Pancreas (tissue), 10 donors: ENCODE data around the gene GSTK1. TPM values are rescaled to one million over a fixed set of nuclear protein-coding genes. Genes with fewer than 3 reads are reported as not detected.
"Not testable (repeated sequence)": the region's sequence is repeated elsewhere in the genome, so short reads cannot be mapped to it uniquely, and the experiment has no call there.

Experiments used
- ATAC-seq, 4 donors: fragments of 200-7000 bp; cut with Tn5 transposase; one replicate each; pipeline versions ENCODE4 v1.8.0 to v1.9.1; 2020; ENCODE audit warnings: mild to moderate bottlenecking in 4 of 4, moderate library complexity in 4 of 4
- DNase-seq, 6 donors: peaks; one replicate each; pipeline ENCODE4 v3.0.0-alpha.2; 2020
- FAIRE-seq: peaks from 2 replicates; lab custom pipeline; 2012; peaks lifted over from hg19 to GRCh38; lab: Jason Lieb, UNC
- H3K27ac ChIP-seq, 4 donors: fragments of 200-600 bp; sonication (generic); 1 replicate in 3 of 4; 2 replicates in 1 of 4; pipeline versions ENCODE4 v1.5.0 to v1.8.0; 2020
- H3K27me3 ChIP-seq, 4 donors: fragments of 200-600 bp; one replicate each; pipeline ENCODE4 v1.8.0; 2021
- H3K36me3 ChIP-seq, 3 donors: fragments of 200-600 bp; sonication (generic) in 1 of 3; one replicate each; pipeline versions ENCODE4 v1.5.0 to v1.8.0; 2020 to 2021
- H3K4me1 ChIP-seq, 3 donors: fragments of 200-600 bp; one replicate each; pipeline ENCODE4 v1.8.0; 2021
- H3K4me3 ChIP-seq, 4 donors: fragments of 200-600 bp; sonication (generic) in 2 of 4; one replicate each; pipeline versions ENCODE4 v1.5.0 to v1.8.0; 2020 to 2021
- H3K9me3 ChIP-seq, 4 donors: fragments of 200-600 bp; one replicate each; pipeline ENCODE4 v1.8.0; 2021
- WGBS, 2 donors: extraction: QIAGEN DNeasy Blood & Tissue Kit; methylation state at CpG; one replicate each; pipeline ENCODE4 v1.1.7; 2013; 5-methylcytosine and 5-hydroxymethylcytosine counted together
- intact Hi-C, 3 donors: fragments of 100-400 bp; cut with DNase I; formaldehyde crosslinking; loops; one replicate each; pipeline versions ENCODE4 v1.11.1 to v1.14.2; 2022
- polyA plus RNA-seq, 2 donors: library from polyadenylated mRNA; stranded (reverse); fragments of 200-250 nt; gene quantifications; one replicate each; pipeline ENCODE4 v1.2.3, GENCODE V29; 2013
- total RNA-seq, 6 donors: library from RNA; stranded (reverse); fragmentation: NEBNext Ultra II Directional in 4 of 6; extraction: Animal tissue kit (Norgen Biotek cat#: 25700) in 4 of 6; gene quantifications; one replicate each; pipeline versions ENCODE4 v1.2.1 to v1.2.4, GENCODE V29; 2021 to 2023
- TF ChIP-seq, protein P1 (sequence below), 4 donors: fragments of 200-600 bp; sonication (generic) in 3 of 4; IDR thresholded peaks; one replicate each; pipeline versions ENCODE4 v1.5.0 to v1.8.0; 2021; ENCODE audit warnings: antibody characterized with exemption in 4 of 4
- donor health status: healthy with polysubstance abuse.
- donor health status: DM: no; HTN: no; CAD: no; lungs with moderate emphysema.
- donor health status: DM: no; HTN: no; CAD: no.
- donor health status: control.
- donor health status: control.
- donor health status: Bipolar disorder and iron deficiency.
- donor health status: DM: yes; HTN: yes; CAD: no.
- donor health status: DM: no; HTN: no; CAD: no.
- donor health status: DM: no; HTN: no; CAD: no.
- donor health status: DM: yes; HTN: yes; CAD: no.

Gene GSTK1
- total and polyA plus RNA-seq, 8 donors = 47.7 to 164 (median 67.4) TPM

DNA sequence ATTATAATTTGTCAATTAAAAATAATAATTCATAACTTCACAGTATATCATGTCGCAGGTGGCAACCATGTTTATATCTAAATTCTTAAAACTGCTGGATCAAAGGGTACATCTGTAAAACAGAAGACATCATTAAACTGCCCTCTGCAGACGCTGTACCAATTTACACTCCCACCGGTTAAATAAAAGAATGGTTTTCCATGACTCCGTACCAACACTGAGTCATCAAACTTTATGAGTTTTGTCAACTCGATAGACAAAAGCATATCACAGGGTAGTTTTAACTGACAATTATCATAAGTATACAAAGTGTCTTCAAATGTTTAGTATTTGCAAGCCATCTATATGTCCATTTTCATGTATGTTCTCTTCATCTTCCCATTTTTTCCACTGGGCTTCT is 5.7 kb upstream of the GSTK1 start:
- intact Hi-C loops = no loop called here
- DNase-seq (no peak), ATAC-seq (no peak)

DNA sequence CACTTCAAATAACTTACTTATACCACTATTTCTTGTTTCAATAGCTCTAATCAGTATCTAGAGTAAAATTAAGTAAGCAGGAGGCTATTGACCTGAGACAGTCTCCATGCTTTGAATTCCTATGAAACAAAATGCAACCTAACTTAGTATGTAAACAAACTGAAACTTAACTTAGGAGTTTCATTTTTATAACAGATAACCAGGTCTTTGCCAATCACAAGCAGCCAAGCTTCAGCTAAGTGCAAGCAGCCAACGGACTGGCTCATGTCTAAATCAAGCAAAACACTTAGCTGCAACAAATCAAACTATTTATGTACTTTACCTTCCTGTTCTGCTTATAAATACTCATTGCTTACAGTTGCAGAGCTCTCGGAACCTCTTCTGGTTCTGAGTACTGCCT is 4.4 kb upstream of the GSTK1 start:
- Histone ChIP-seq H3K4me3 (peak overlapping the region in 1 of 4 donors; percentile 3), H3K9me3 (no peaks in the 10 kb centered on the region), H3K27me3 (no peaks in the 10 kb centered on the region), H3K27ac (peak overlapping the region in 2 of 4 donors; percentile 1 to 17), H3K36me3 (no peaks in the 10 kb centered on the region), H3K4me1 (peaks cover 0 to 16% (median 7%) of the 10 kb centered on the region in 3 donors)
- no peak for FAIRE-seq
- intact Hi-C loops = no loop called here
- peak in 3 of 4 donors; percentile 26 to 46 (median 45) for ATAC-seq
- WGBS, 2 donors = 6 to 9% methylated on average over 2 of the region's 2 CpGs
- DNase-seq = no peak
- TF ChIP-seq, protein P1, sequence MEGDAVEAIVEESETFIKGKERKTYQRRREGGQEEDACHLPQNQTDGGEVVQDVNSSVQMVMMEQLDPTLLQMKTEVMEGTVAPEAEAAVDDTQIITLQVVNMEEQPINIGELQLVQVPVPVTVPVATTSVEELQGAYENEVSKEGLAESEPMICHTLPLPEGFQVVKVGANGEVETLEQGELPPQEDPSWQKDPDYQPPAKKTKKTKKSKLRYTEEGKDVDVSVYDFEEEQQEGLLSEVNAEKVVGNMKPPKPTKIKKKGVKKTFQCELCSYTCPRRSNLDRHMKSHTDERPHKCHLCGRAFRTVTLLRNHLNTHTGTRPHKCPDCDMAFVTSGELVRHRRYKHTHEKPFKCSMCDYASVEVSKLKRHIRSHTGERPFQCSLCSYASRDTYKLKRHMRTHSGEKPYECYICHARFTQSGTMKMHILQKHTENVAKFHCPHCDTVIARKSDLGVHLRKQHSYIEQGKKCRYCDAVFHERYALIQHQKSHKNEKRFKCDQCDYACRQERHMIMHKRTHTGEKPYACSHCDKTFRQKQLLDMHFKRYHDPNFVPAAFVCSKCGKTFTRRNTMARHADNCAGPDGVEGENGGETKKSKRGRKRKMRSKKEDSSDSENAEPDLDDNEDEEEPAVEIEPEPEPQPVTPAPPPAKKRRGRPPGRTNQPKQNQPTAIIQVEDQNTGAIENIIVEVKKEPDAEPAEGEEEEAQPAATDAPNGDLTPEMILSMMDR (IDR thresholded peaks at IDR 0.05) = no peak

More for the DNA sequence above, 5.7 kb upstream of the GSTK1 start:
- H3K4me3 ChIP-seq = no peak overlapping the region
- peaks cover 0 to 14% (median 7%) of the 10 kb centered on the region in 3 donors for H3K4me1 ChIP-seq
- WGBS, 2 donors = 83 to 88% methylated on average over 5 of the region's 5 CpGs
- no peaks in the 10 kb centered on the region for H3K9me3 ChIP-seq
- TF ChIP-seq, protein P1 (IDR thresholded peaks at IDR 0.05) = no peak
- no peak overlapping the region for H3K27ac ChIP-seq
- H3K27me3 ChIP-seq = no peaks in the 10 kb centered on the region
- no peaks in the 10 kb centered on the region for H3K36me3 ChIP-seq
- FAIRE-seq = no peak

DNA sequence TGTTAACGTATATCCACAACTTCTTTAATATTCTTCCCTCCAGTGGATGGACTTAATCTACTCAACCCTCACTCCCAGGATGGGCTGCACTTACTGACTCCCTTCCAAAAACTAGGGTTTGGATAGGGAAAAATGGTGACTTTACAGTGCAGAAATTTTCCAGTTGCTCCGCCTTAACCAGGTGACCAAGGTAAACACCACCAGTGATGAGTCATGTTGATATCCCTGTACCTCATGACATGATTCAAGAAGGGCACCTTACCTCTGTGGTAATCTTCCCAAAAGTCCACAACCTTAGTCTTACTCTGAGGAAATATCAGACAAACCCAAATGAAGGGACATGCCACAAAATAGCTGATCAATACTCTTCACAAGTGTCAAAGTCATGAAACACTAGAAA is 3.5 kb upstream of the GSTK1 start:
- Histone ChIP-seq H3K27me3 (no peaks in the 10 kb centered on the region), H3K36me3 (no peaks in the 10 kb centered on the region), H3K9me3 (no peaks in the 10 kb centered on the region), H3K4me1 (peaks cover 0 to 23% (median 7%) of the 10 kb centered on the region in 3 donors), H3K4me3 (no peak overlapping the region), H3K27ac (no peak overlapping the region)
- whole genome bisulfite sequencing, 2 donors = 86 to 100% methylated on average over 2 of the region's 2 CpGs
- FAIRE-seq = no peak
- intact Hi-C loops = no loop called here
- DNase-seq = no peak
- TF ChIP-seq, protein P1 (IDR thresholded peaks at IDR 0.05) = no peak
- ATAC-seq = peak in 2 of 4 donors; percentile 7 to 33

DNA sequence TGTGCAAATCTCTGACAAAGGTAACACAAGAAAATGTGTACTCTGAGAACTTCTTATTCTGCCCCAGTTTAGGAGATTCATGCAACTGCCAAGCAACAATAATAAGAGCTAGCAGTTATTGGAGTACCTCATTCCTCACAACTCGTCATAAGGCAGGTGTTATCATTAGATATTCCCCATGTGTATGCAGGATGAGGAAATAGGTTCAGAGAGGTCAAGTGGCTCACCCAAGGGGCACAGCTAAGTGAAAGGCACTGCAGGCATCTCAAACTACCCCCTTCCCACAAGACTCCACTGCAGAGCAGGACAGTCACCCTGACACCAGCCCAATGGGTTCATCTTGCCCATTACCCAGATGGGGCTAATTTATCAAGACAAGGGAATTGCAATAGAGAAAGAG is 1.3 kb upstream of the GSTK1 start:
- DNase-seq (no peak), FAIRE-seq (no peak), ATAC-seq (no peak)
- Histone ChIP-seq H3K27ac (no peak overlapping the region), H3K27me3 (no peaks in the 10 kb centered on the region), H3K9me3 (no peaks in the 10 kb centered on the region), H3K4me1 (peaks cover 0 to 25% (median 7%) of the 10 kb centered on the region in 3 donors), H3K4me3 (no peak overlapping the region), H3K36me3 (no peaks in the 10 kb centered on the region)
- 72 to 94% methylated on average over 1 of the region's 1 CpG for WGBS, 2 donors
- intact Hi-C loops = no loop called here
- TF ChIP-seq, protein P1 (IDR thresholded peaks at IDR 0.05) = no peak

DNA sequence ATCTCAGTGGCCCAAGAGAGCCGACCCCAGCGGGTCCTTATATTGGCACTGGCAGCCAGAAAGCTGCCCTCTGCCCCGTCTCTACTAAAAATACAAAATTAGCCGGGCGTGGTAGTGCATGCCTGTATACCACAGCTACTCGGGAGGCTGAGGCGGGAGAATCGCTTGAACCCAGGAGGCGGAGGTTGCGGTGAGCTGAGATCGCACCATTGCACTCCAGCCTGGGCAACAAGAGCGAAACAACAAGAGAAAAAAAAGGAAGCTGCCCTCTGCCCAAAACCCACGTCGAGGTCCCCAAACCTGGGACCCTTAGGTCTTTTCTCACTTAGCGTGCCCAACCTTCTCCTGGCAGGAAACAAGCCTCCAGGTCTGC is 941 bp downstream of the GSTK1 start:
- FAIRE-seq, ATAC-seq: not testable (repeated sequence)

More for the DNA sequence above, 941 bp downstream of the GSTK1 start:
- peak overlapping the region; percentile 57 to 96 (median 90) for H3K4me3 ChIP-seq
- intact Hi-C loops, DNase-seq, H3K27me3 ChIP-seq, H3K27ac ChIP-seq, H3K9me3 ChIP-seq: not testable (repeated sequence)
- H3K36me3 ChIP-seq = peaks cover 0 to 18% (median 11%) of the 10 kb centered on the region in 3 donors
- 48 to 49% methylated on average over 15 of the region's 15 CpGs for WGBS, 2 donors
- H3K4me1 ChIP-seq = peaks cover 0 to 16% (median 0%) of the 10 kb centered on the region in 3 donors
